Panc1 (cell line): ENCODE measurements around the gene PHF2. TPM values are rescaled to one million over a fixed set of nuclear protein-coding genes. Genes with fewer than 3 reads are reported as not detected.

Experiments used
- ATAC-seq: fragments of 200-7000 bp; cut with Tn5 transposase; 2 replicates; pipeline ENCODE4 v1.9.1; 2020; ENCODE audit warnings: mild to moderate bottlenecking, moderate library complexity
- BruUV-seq: library from RNA; stranded (reverse); fragments of 400-500 nt; replicated peaks from 2 replicates; lab custom pipeline; 2021; lab: Mats Ljungman, UMichigan
- CTCF ChIA-PET: fragments of 300-600 bp; sonication (Branson Sonifier 250); formaldehyde crosslinking; loops from one replicate; lab custom pipeline; 2022; ENCODE audit warnings: antibody characterized with exemption; lab: Charles Lee
- POLR2A ChIA-PET: fragments of 300-600 bp; sonication (Branson Sonifier 250); formaldehyde crosslinking; loops from one replicate; lab custom pipeline; 2022; ENCODE audit warnings: antibody characterized with exemption; lab: Charles Lee
- DNase-seq: peaks from one replicate; pipeline ENCODE4 v3.0.0-alpha.2; 2010; ENCODE audit warnings: low read depth, low spot score
- H3K27ac ChIP-seq: 2 replicates; pipeline ENCODE4 v1.5.1; 2011; ENCODE audit warnings: mild to moderate bottlenecking, low read length, inconsistent platforms
- H3K27me3 ChIP-seq: fragments of 200-500 bp; sonication (Bioruptor generic); 2 replicates; pipeline ENCODE4 v1.6.0; 2014; ENCODE audit warnings: low read length, inconsistent platforms; ENCODE audit not compliant: control insufficient read depth, insufficient read depth
- H3K36me3 ChIP-seq: fragments of 200-500 bp; sonication (Bioruptor generic); 2 replicates; pipeline ENCODE4 v1.5.1; 2014; ENCODE audit warnings: inconsistent platforms, mild to moderate bottlenecking, low read length, moderate library complexity; ENCODE audit not compliant: control insufficient read depth, insufficient read depth
- H3K4me1 ChIP-seq: 2 replicates; pipeline ENCODE4 v1.5.1; 2011; ENCODE audit warnings: inconsistent platforms, mild to moderate bottlenecking, low read length, moderate library complexity; ENCODE audit not compliant: control insufficient read depth, insufficient read depth
- H3K4me3 ChIP-seq, 2 experiments: 2 replicates each; pipeline ENCODE4 v1.5.1; 2011 to 2012; ENCODE audit warnings: low read depth in 2 of 2, low read length in 2 of 2, mild to moderate bottlenecking in 2 of 2, inconsistent platforms in 1 of 2, moderate library complexity in 1 of 2
- H3K9me3 ChIP-seq: fragments of 200-500 bp; sonication (Bioruptor generic); 2 replicates; pipeline ENCODE4 v1.5.1; 2014; ENCODE audit warnings: low read depth, mild to moderate bottlenecking, inconsistent platforms, low read length, moderate library complexity; ENCODE audit not compliant: control insufficient read depth, insufficient read depth
- POLR2AphosphoS5 ChIP-seq: IDR thresholded peaks from 2 replicates; pipeline ENCODE4 v1.6.1; 2012; ENCODE audit warnings: mild to moderate bottlenecking, low read depth, low read length, moderate library complexity
- SIN3A ChIP-seq: IDR thresholded peaks from 2 replicates; pipeline ENCODE4 v1.6.1; 2012; ENCODE audit warnings: low read depth, mild to moderate bottlenecking, low read length, moderate library complexity, borderline replicate concordance; ENCODE audit not compliant: insufficient read depth
- TCF7L2 ChIP-seq: IDR thresholded peaks from 2 replicates; pipeline ENCODE4 v1.6.1; 2011; ENCODE audit warnings: mild to moderate bottlenecking, low read depth, low read length, inconsistent platforms
- in situ Hi-C: cut with HindIII; loops from 2 replicates; pipeline ENCODE4 v1.10.0; 2016; ENCODE audit warnings: low sequenced_read_pairs, low pct_unique_long_range_greater_than_20kb
- intact Hi-C: fragments of 100-400 bp; cut with micrococcal nuclease; formaldehyde crosslinking; loops from one replicate; pipeline ENCODE4 v1.10.0; 2022; ENCODE audit not compliant: unreplicated experiment
- total RNA-seq: library from RNA; stranded (reverse); gene quantifications from one replicate; pipeline ENCODE4 v1.2.1, GENCODE V29; 2021; ENCODE audit not compliant: unreplicated experiment
- TF ChIP-seq, protein P1 (sequence below): fragments of 450-650 bp; IDR thresholded peaks from 2 replicates; pipeline ENCODE4 v1.5.1; 2017; ENCODE audit warnings: mild to moderate bottlenecking
- TF ChIP-seq, protein P2 (sequence below), 2 experiments: IDR thresholded peaks; 2 replicates each; pipeline ENCODE4 v1.6.1; 2011 to 2012; ENCODE audit warnings: low read depth in 2 of 2, control low read depth in 1 of 2, low read length in 1 of 2, mild to moderate bottlenecking in 1 of 2, moderate library complexity in 1 of 2; ENCODE audit not compliant: insufficient read depth in 1 of 2

The PHF2 gene
- total RNA-seq, 1 experiment from 2014 or later: 16.6 TPM

- H3K27ac ChIP-seq: no peak overlapping the region
- TF ChIP-seq, protein P1, sequence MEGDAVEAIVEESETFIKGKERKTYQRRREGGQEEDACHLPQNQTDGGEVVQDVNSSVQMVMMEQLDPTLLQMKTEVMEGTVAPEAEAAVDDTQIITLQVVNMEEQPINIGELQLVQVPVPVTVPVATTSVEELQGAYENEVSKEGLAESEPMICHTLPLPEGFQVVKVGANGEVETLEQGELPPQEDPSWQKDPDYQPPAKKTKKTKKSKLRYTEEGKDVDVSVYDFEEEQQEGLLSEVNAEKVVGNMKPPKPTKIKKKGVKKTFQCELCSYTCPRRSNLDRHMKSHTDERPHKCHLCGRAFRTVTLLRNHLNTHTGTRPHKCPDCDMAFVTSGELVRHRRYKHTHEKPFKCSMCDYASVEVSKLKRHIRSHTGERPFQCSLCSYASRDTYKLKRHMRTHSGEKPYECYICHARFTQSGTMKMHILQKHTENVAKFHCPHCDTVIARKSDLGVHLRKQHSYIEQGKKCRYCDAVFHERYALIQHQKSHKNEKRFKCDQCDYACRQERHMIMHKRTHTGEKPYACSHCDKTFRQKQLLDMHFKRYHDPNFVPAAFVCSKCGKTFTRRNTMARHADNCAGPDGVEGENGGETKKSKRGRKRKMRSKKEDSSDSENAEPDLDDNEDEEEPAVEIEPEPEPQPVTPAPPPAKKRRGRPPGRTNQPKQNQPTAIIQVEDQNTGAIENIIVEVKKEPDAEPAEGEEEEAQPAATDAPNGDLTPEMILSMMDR: no peak
- TF ChIP-seq, protein P2, sequence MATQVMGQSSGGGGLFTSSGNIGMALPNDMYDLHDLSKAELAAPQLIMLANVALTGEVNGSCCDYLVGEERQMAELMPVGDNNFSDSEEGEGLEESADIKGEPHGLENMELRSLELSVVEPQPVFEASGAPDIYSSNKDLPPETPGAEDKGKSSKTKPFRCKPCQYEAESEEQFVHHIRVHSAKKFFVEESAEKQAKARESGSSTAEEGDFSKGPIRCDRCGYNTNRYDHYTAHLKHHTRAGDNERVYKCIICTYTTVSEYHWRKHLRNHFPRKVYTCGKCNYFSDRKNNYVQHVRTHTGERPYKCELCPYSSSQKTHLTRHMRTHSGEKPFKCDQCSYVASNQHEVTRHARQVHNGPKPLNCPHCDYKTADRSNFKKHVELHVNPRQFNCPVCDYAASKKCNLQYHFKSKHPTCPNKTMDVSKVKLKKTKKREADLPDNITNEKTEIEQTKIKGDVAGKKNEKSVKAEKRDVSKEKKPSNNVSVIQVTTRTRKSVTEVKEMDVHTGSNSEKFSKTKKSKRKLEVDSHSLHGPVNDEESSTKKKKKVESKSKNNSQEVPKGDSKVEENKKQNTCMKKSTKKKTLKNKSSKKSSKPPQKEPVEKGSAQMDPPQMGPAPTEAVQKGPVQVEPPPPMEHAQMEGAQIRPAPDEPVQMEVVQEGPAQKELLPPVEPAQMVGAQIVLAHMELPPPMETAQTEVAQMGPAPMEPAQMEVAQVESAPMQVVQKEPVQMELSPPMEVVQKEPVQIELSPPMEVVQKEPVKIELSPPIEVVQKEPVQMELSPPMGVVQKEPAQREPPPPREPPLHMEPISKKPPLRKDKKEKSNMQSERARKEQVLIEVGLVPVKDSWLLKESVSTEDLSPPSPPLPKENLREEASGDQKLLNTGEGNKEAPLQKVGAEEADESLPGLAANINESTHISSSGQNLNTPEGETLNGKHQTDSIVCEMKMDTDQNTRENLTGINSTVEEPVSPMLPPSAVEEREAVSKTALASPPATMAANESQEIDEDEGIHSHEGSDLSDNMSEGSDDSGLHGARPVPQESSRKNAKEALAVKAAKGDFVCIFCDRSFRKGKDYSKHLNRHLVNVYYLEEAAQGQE (IDR thresholded peaks at IDR 0.05; ENCODE audit: insufficient read depth in 1 of 2, low read depth in 2 of 2, low read length in 1 of 2): no peak
- TF ChIP-seq SIN3A (no peak), POLR2AphosphoS5 (no peak), TCF7L2 (no peak)
- no peak for DNase-seq
- no peak for ATAC-seq
- ChIA-PET POLR2A (no interaction called here), CTCF (no interaction called here)
- H3K9me3 ChIP-seq: no peaks in the 10 kb centered on the region
- no peaks in the 10 kb centered on the region for H3K36me3 ChIP-seq
- H3K4me1 ChIP-seq: no peaks in the 10 kb centered on the region
- H3K27me3 ChIP-seq: no peaks in the 10 kb centered on the region
- BruUV-seq: no TSS peak
- in situ Hi-C loops: no loop called here
- H3K4me3 ChIP-seq: no peak overlapping the region
- intact Hi-C loops: no loop called here
Observed at GRCh38 chr9:93622691-93623090, 46.3 kb downstream of the PHF2 start.

GRCh38 chr9:93623753-93624152, 47.4 kb downstream of the PHF2 start:
- Histone ChIP-seq H3K27ac (no peak overlapping the region), H3K36me3 (no peaks in the 10 kb centered on the region), H3K27me3 (no peaks in the 10 kb centered on the region), H3K4me3 (no peak overlapping the region), H3K4me1 (no peaks in the 10 kb centered on the region), H3K9me3 (no peaks in the 10 kb centered on the region)
- TF ChIP-seq, protein P2 (IDR thresholded peaks at IDR 0.05; ENCODE audit: insufficient read depth in 1 of 2, low read depth in 2 of 2, low read length in 1 of 2): no peak
- TF ChIP-seq, protein P1: no peak
- TF ChIP-seq SIN3A (no peak), TCF7L2 (no peak), POLR2AphosphoS5 (no peak)
- intact Hi-C loops: no loop called here
- no TSS peak for BruUV-seq
- DNase-seq (no peak), ATAC-seq (no peak)
- in situ Hi-C loops: no loop called here
- CTCF ChIA-PET: no interaction called here
- POLR2A ChIA-PET: no interaction called here
